ENCODE data around the gene UBE2C. TPM values are rescaled to one million over a fixed set of nuclear protein-coding genes. Genes with fewer than 3 reads are reported as not detected.

Gene UBE2C
- total and polyA plus RNA-seq, 5 donors from 2014 or later, result 1.2 to 10.0 (median 3.8) TPM

GRCh38 chr20:45801851-45802250, 10.6 kb upstream of the UBE2C start:
- no peaks in the 10 kb centered on the region for H3K9me3 Mint-ChIP-seq
- H3K27ac Mint-ChIP-seq, result peak overlapping the region in 2 of 3 donors; percentile 43 to 64

GRCh38 chr20:45810191-45810970, 2.1 kb upstream of the UBE2C start:
- H3K27ac Mint-ChIP-seq, result no peak overlapping the region
- ATAC-seq (ENCODE audit: low read depth in 2 of 2) (no peak), DNase-seq (no peak)
- no peaks in the 10 kb centered on the region for H3K27me3 ChIP-seq (ENCODE audit: control insufficient read depth, insufficient read depth, low read length)
- peak overlapping the region in 1 of 4 donors; percentile 60 for H3K4me3 Mint-ChIP-seq
- peaks cover 0 to 20% (median 15%) of the 10 kb centered on the region in 4 donors for H3K4me1 Mint-ChIP-seq
- peaks cover 50% of the 10 kb centered on the region for H3K36me3 ChIP-seq (ENCODE audit: control insufficient read depth, insufficient read depth, low read length)
- no peaks in the 10 kb centered on the region for H3K9me3 Mint-ChIP-seq
- no peak overlapping the region for H3K27ac ChIP-seq (ENCODE audit: insufficient read depth, low read length, poor library complexity, severe bottlenecking)
- peaks cover 13% of the 10 kb centered on the region for H3K4me1 ChIP-seq (ENCODE audit: control insufficient read depth, insufficient read depth, low read length, poor library complexity, severe bottlenecking)
- H3K9me3 ChIP-seq (ENCODE audit: control insufficient read depth in 2 of 2, low read length in 2 of 2), result no peaks in the 10 kb centered on the region
- H3K36me3 Mint-ChIP-seq, result peaks cover 16% of the 10 kb centered on the region
- H3K4me3 ChIP-seq (ENCODE audit: low read depth, low read length), result no peak overlapping the region
- no peaks in the 10 kb centered on the region for H3K27me3 Mint-ChIP-seq

More at GRCh38 chr20:45801851-45802250, 10.6 kb upstream of the UBE2C start:
- Histone ChIP-seq H3K27ac (ENCODE audit: insufficient read depth, low read length, poor library complexity, severe bottlenecking) (no peak overlapping the region), H3K36me3 (ENCODE audit: control insufficient read depth, insufficient read depth, low read length) (peaks cover 58% of the 10 kb centered on the region), H3K4me1 (ENCODE audit: control insufficient read depth, insufficient read depth, low read length, poor library complexity, severe bottlenecking) (peaks cover 8% of the 10 kb centered on the region), H3K27me3 (ENCODE audit: control insufficient read depth, insufficient read depth, low read length) (no peaks in the 10 kb centered on the region), H3K4me3 (ENCODE audit: low read depth, low read length) (no peak overlapping the region), H3K9me3 (ENCODE audit: control insufficient read depth in 2 of 2, low read length in 2 of 2) (no peaks in the 10 kb centered on the region)
- no peak overlapping the region for H3K4me3 Mint-ChIP-seq
- H3K4me1 Mint-ChIP-seq, result peaks cover 0 to 12% (median 10%) of the 10 kb centered on the region in 4 donors
- peaks cover 33% of the 10 kb centered on the region for H3K36me3 Mint-ChIP-seq
- H3K27me3 Mint-ChIP-seq, result no peaks in the 10 kb centered on the region
- no peak for DNase-seq
- no peak for ATAC-seq (ENCODE audit: low read depth in 2 of 2)

GRCh38 chr20:45813006-45813340, 529 bp downstream of the UBE2C start:
- Mint-ChIP-seq H3K27ac (peak overlapping the region in 1 of 3 donors; percentile 80), H3K9me3 (no peaks in the 10 kb centered on the region)
- peak overlapping the region; percentile 59 for H3K4me3 ChIP-seq (ENCODE audit: low read depth, low read length)

GRCh38 chr20:45813489-45813888, 1.0 kb downstream of the UBE2C start:
- H3K36me3 Mint-ChIP-seq, result peaks cover 16% of the 10 kb centered on the region
- no peak for DNase-seq
- peaks cover 0 to 20% (median 15%) of the 10 kb centered on the region in 4 donors for H3K4me1 Mint-ChIP-seq
- ATAC-seq (ENCODE audit: low read depth in 2 of 2), result no peak
- H3K27ac ChIP-seq (ENCODE audit: insufficient read depth, low read length, poor library complexity, severe bottlenecking), result no peak overlapping the region
- H3K27ac Mint-ChIP-seq, result no peak overlapping the region
- H3K27me3 ChIP-seq (ENCODE audit: control insufficient read depth, insufficient read depth, low read length), result no peaks in the 10 kb centered on the region
- peak overlapping the region; percentile 85 to 96 (median 88) for H3K4me3 Mint-ChIP-seq
- no peaks in the 10 kb centered on the region for H3K9me3 ChIP-seq (ENCODE audit: control insufficient read depth in 2 of 2, low read length in 2 of 2)
- no peaks in the 10 kb centered on the region for H3K27me3 Mint-ChIP-seq
- H3K36me3 ChIP-seq (ENCODE audit: control insufficient read depth, insufficient read depth, low read length), result peaks cover 28% of the 10 kb centered on the region
- peak overlapping the region; percentile 59 for H3K4me3 ChIP-seq (ENCODE audit: low read depth, low read length)
- peaks cover 0 to 2% (median 0%) of the 10 kb centered on the region in 7 donors for H3K9me3 Mint-ChIP-seq
- H3K4me1 ChIP-seq (ENCODE audit: control insufficient read depth, insufficient read depth, low read length, poor library complexity, severe bottlenecking), result peaks cover 13% of the 10 kb centered on the region

More at GRCh38 chr20:45813006-45813340, 529 bp downstream of the UBE2C start:
- Histone ChIP-seq H3K27me3 (ENCODE audit: control insufficient read depth, insufficient read depth, low read length) (no peaks in the 10 kb centered on the region), H3K9me3 (ENCODE audit: control insufficient read depth in 2 of 2, low read length in 2 of 2) (no peaks in the 10 kb centered on the region), H3K36me3 (ENCODE audit: control insufficient read depth, insufficient read depth, low read length) (peaks cover 31% of the 10 kb centered on the region), H3K27ac (ENCODE audit: insufficient read depth, low read length, poor library complexity, severe bottlenecking) (peak overlapping the region; percentile 14), H3K4me1 (ENCODE audit: control insufficient read depth, insufficient read depth, low read length, poor library complexity, severe bottlenecking) (peaks cover 13% of the 10 kb centered on the region)
- Mint-ChIP-seq H3K4me3 (peak overlapping the region; percentile 85 to 96 (median 88)), H3K36me3 (peaks cover 16% of the 10 kb centered on the region), H3K27me3 (no peaks in the 10 kb centered on the region), H3K4me1 (peaks cover 0 to 20% (median 15%) of the 10 kb centered on the region in 4 donors)
- no peak for ATAC-seq (ENCODE audit: low read depth in 2 of 2)
- DNase-seq, result no peak

- ATAC-seq (ENCODE audit: low read depth in 2 of 2) (no peak), DNase-seq (no peak)
- Histone ChIP-seq H3K27me3 (ENCODE audit: control insufficient read depth, insufficient read depth, low read length) (no peaks in the 10 kb centered on the region), H3K4me1 (ENCODE audit: control insufficient read depth, insufficient read depth, low read length, poor library complexity, severe bottlenecking) (peaks cover 13% of the 10 kb centered on the region), H3K36me3 (ENCODE audit: control insufficient read depth, insufficient read depth, low read length) (peaks cover 21% of the 10 kb centered on the region), H3K4me3 (ENCODE audit: low read depth, low read length) (no peak overlapping the region), H3K9me3 (ENCODE audit: control insufficient read depth in 2 of 2, low read length in 2 of 2) (no peaks in the 10 kb centered on the region), H3K27ac (ENCODE audit: insufficient read depth, low read length, poor library complexity, severe bottlenecking) (no peak overlapping the region)
- H3K27ac Mint-ChIP-seq, result no peak overlapping the region
- peaks cover 0 to 2% (median 0%) of the 10 kb centered on the region in 7 donors for H3K9me3 Mint-ChIP-seq
- H3K36me3 Mint-ChIP-seq, result peaks cover 14% of the 10 kb centered on the region
- H3K4me3 Mint-ChIP-seq, result no peak overlapping the region
- H3K27me3 Mint-ChIP-seq, result no peaks in the 10 kb centered on the region
- H3K4me1 Mint-ChIP-seq, result peaks cover 0 to 20% (median 15%) of the 10 kb centered on the region in 4 donors
These were observed 1.9 kb downstream of the UBE2C start for GRCh38 chr20:45814314-45814713.

- Histone ChIP-seq H3K27ac (ENCODE audit: insufficient read depth, low read length, poor library complexity, severe bottlenecking) (no peak overlapping the region), H3K27me3 (ENCODE audit: control insufficient read depth, insufficient read depth, low read length) (no peaks in the 10 kb centered on the region), H3K36me3 (ENCODE audit: control insufficient read depth, insufficient read depth, low read length) (no peaks in the 10 kb centered on the region), H3K9me3 (ENCODE audit: control insufficient read depth in 2 of 2, low read length in 2 of 2) (no peaks in the 10 kb centered on the region), H3K4me3 (ENCODE audit: low read depth, low read length) (no peak overlapping the region), H3K4me1 (ENCODE audit: control insufficient read depth, insufficient read depth, low read length, poor library complexity, severe bottlenecking) (peaks cover 11% of the 10 kb centered on the region)
- Mint-ChIP-seq H3K27me3 (peaks cover 10% of the 10 kb centered on the region), H3K4me1 (peaks cover 0 to 17% (median 13%) of the 10 kb centered on the region in 4 donors), H3K9me3 (peaks cover 0 to 2% (median 0%) of the 10 kb centered on the region in 7 donors), H3K27ac (peak overlapping the region in 1 of 3 donors; percentile 10), H3K4me3 (no peak overlapping the region), H3K36me3 (no peaks in the 10 kb centered on the region)
- ATAC-seq (ENCODE audit: low read depth in 2 of 2) (no peak), DNase-seq (no peak)
These were observed 4.5 kb downstream of the UBE2C start for GRCh38 chr20:45816951-45817350.

- peaks cover 0 to 2% (median 0%) of the 10 kb centered on the region in 7 donors for H3K9me3 Mint-ChIP-seq
- no peak for ATAC-seq (ENCODE audit: low read depth in 2 of 2)
- H3K27me3 Mint-ChIP-seq, result peaks cover 16% of the 10 kb centered on the region
- no peak overlapping the region for H3K4me3 ChIP-seq (ENCODE audit: low read depth, low read length)
- peaks cover 8% of the 10 kb centered on the region for H3K4me1 ChIP-seq (ENCODE audit: control insufficient read depth, insufficient read depth, low read length, poor library complexity, severe bottlenecking)
- H3K27ac Mint-ChIP-seq, result no peak overlapping the region
- peaks cover 0 to 12% (median 9%) of the 10 kb centered on the region in 4 donors for H3K4me1 Mint-ChIP-seq
- no peaks in the 10 kb centered on the region for H3K27me3 ChIP-seq (ENCODE audit: control insufficient read depth, insufficient read depth, low read length)
- H3K36me3 Mint-ChIP-seq, result no peaks in the 10 kb centered on the region
- no peaks in the 10 kb centered on the region for H3K36me3 ChIP-seq (ENCODE audit: control insufficient read depth, insufficient read depth, low read length)
- peak overlapping the region in 1 of 4 donors; percentile 25 for H3K4me3 Mint-ChIP-seq
- no peaks in the 10 kb centered on the region for H3K9me3 ChIP-seq (ENCODE audit: control insufficient read depth in 2 of 2, low read length in 2 of 2)
- DNase-seq, result no peak
- no peak overlapping the region for H3K27ac ChIP-seq (ENCODE audit: insufficient read depth, low read length, poor library complexity, severe bottlenecking)
These were observed 5.1 kb downstream of the UBE2C start for GRCh38 chr20:45817376-45818194.
